NCI-H128 (cell line): ENCODE data around the gene PSMD13.
A peak's percentile ranks its signal among the peaks of the same experiment; 100 is the strongest.
"Not testable (repeated sequence)": the region's sequence is repeated elsewhere in the genome, so short reads cannot be mapped to it uniquely, and the experiment has no call there.

ENCODE experiments used
- DNase-seq: peaks from one replicate; lab custom pipeline; 2025; ENCODE audit not compliant: unreplicated experiment; lab: John Stamatoyannopoulos, UW

PSMD13 gene

DNA sequence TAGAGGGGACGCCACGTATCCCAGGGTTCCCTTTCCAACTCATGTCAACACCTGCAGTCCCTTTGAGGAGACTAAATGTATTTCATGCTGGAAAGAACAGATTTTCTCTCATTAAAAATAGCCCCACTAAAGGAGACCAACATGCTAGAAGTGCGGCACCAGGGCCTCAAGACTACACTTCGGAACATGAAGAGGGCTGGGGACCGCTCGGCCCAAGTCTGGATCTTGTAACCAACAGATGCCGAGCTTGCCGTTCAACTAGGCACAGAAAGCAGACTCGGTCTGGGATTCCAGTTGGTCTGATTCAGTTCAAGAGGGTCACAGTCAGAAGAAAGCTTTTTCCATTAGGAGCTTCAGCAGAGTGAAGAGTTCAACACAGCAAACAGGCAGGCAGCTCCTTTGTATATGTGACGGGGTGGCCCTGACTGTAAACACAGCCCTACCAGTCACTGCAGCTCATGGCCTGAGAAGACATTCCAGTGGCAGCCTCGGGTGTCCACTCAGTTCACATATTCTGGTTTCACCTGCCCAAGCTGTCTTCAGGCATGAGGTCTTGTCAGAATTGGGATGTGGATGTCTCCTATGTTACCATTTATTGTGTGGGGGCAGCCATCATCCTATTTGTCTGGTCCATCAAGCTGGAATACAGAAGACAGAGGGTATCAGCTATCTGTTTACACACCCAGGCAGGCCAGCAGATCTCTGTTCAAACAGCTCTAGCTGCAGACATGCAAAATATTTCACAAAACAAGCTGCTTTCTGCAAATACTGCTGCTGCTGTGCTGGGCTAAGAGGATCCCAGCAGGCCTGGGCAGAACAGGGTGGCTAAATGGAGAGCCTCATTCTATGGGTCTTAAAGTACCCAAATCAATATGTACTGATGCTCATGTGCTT is 20.4 kb upstream of the PSMD13 start:
- DNase-seq = no peak

DNA sequence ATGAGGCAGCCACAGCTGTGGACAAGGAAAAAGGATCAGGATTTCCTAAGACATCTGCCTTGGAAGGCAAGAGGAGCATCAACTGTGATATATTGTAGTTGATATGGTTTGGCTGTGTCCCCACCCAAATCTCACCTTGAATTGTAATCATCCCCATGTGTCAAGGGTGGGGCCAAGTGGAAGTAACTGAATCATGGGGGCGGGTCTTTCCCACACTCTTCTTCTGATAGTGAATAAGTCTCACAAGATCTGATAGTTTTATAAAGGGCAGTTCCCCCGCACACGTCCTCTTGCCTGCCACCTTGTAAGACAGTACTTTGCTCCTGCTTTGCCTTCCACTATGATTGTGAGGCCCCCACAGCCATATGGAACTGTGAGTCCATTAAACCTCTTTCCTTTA is 19.1 kb upstream of the PSMD13 start:
- DNase-seq = no peak

DNA sequence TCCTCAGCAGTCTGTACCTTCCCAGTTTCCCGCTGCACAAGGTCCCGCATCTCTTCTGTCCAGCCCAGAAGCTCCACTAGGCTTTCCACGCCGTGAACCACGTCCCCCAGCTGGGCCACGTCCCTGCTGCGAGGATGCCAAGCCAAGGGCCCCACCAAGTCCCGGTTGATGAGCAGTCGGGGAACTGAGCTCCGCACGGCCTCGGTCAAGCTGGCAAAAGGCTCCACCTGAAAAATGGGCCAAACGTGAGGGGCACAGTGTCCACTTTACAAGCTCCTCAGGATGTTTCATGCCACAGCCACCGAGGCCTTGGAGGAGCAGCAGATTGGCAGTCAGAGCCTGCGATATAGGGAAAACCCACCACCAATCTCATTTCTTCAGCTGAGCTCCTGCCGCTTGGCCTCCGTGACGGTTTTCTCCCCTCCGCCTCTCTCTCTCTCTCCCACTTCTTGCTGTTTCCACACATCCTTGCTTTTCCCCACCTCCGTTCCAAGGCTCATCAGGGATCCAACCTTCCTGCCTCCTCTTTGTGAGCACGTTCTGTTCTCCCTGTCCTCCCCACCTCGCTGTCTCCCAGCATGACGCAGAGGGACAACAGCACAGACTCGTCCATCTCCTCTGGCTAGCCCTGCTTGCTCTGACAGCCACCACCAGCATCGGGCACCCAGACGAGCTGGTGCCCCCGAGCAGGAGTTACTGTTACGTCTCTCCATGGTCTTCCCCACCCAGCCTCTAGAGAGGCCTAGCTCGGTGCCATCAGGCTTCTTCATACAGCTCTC is 17.8 kb upstream of the PSMD13 start:
- no peak for DNase-seq

- not testable (repeated sequence) for DNase-seq
Observed at GRCh38 chr11:220641-221215, 16.0 kb upstream of the PSMD13 start.

- DNase-seq = no peak
Observed at GRCh38 chr11:221539-221938, 15.2 kb upstream of the PSMD13 start.

DNA sequence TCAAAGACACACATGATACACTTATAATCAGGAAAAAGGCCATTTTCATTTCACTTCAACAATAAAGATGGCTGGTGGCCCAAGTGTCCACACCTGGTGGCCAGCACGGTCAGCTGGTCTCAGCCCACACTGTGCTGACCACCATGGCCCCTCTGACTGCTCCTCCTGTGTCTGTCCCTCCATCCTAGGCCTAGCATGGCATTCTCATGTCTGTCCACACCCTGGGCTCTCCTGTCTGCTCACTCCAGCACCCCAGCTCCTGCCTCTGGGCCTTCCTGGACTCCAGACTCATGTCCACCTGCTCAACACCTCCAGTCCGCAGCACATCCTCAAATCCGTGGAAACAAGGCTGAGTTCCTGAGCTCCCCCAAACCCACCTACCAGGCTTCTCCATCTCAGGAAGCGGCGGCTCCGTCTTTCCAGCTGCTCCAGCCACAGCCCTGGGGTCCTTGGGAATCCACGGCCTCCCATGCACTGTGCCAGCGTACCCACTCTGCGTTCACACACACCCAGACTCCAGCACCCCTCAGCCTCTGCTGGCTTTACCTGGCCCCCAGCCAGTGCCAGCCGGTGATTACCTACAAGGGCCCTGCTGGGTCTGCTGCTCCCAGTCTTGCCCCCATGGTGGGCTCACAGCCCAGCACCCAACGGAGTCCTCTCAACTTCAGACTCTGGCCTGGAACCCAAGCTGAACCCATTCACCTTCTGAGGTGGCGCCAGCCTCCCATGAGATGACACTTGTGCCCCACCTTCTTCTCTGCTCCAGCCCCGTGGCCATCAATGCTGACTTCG is 14.6 kb upstream of the PSMD13 start:
- no peak for DNase-seq

- DNase-seq = no peak
Observed at GRCh38 chr11:223026-223789, 13.6 kb upstream of the PSMD13 start.

DNA sequence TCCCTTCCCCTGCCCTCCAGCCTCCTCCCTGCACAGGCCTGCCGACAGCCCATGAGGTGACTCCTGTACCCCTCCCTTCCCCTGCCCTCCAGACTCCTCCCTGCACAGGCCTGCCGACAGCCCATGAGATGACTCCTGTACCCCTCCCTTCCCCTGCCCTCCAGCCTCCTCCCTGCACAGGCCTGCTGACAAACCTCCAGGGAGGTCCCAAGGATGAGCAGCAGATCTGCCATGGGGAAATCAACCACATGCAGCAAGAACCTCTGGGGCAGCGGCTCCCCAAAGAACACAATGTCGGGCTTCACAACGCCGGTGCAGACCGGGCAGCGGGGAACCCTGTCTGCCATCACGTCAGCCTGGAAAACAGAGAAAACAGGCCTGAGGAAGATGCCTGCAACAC is 12.9 kb upstream of the PSMD13 start:
- DNase-seq = no peak

- no peak for DNase-seq
Observed at GRCh38 chr11:224424-224823, 12.4 kb upstream of the PSMD13 start.

- no peak for DNase-seq
Observed at GRCh38 chr11:225734-226453, 10.9 kb upstream of the PSMD13 start.

- DNase-seq = no peak
Observed at GRCh38 chr11:227824-228379, 8.9 kb upstream of the PSMD13 start.

- no peak for DNase-seq
Observed at GRCh38 chr11:230431-230830, 6.3 kb upstream of the PSMD13 start.

DNA sequence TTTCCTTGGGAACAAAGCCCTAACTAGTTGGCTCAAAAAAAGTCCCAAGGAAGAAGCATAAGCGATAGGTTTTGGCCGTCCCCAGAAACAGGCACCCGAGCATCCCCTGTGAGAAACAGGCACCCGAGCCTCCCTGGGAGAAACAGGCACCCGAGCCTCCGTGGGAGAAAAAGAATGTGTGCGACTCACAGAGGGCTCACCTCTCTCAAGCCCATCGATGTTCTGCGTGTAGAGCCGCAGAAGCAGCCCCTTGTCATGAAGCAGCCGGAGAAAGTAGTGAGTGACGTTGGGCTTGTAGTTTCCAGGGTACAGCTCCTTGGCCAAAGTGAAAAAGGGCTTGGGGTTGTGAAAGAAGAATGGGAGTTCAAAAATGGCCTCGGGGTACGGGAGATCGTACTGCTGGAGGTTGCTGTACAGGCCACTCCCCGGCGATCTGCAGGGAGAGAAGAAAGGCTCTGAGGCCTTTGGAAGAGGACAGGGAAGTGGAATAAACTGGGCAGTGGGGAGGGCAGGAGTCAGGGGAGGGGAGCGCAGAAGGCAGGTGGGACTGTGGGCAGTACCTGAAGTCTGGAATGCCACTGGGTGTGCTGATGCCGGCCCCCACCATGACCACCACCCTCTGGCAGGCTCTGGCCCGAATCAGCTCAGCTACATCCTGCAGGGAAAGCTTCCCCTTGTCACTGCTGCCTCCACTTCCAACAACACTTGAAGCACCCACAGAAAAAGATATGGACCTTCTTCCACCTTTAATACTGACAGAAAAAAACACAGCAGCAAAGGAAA is 3.8 kb upstream of the PSMD13 start:
- no peak for DNase-seq

- no peak for DNase-seq
Observed at GRCh38 chr11:235180-235579, 1.6 kb upstream of the PSMD13 start.

DNA sequence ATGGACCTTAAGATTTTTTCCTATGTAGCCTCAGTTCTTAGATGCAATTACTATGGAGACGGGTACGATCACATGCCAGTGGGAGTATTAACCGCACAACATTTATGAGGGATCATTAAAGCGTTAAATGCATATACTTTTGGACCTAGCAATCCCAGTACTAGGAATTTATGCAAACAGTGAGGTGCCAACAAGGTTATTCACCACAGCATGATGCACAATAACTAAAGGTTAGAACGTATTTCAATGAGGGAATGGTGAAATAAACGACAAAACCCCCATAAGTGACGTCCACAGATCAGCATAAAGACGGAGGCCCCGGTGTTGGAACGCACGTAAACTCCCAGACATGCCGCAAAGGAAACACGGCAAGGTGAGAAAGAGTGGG is 1.2 kb upstream of the PSMD13 start:
- DNase-seq = no peak

- DNase-seq = peak; percentile 36
Observed at GRCh38 chr11:235997-236773, 591 bp upstream of the PSMD13 start, which contains the start of gene SIRT3. Gene SIRT3 (minus strand): TSS chr11:236342. CDS start chr11:236328, 14 bp downstream.

DNA sequence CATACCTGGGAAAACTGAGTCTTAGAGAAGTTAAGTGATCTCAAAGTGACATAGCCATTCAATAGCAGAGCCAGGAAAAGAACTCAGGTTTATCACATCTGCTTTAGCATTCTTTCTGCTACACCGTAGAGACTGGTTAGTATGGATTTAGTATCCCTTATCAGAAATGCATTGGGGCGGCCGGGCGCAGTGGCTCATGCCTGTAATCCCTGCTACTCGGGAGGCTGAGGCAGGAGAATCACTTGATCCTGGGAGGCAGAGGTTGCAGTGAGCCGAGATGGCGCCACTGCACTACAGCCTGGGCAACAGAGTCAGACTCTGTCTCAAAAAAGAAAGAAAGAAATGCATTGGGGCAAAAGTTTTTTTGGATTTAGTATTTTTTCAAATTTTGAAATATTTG is 1.6 kb downstream of the PSMD13 start:
- not testable (repeated sequence) for DNase-seq

DNA sequence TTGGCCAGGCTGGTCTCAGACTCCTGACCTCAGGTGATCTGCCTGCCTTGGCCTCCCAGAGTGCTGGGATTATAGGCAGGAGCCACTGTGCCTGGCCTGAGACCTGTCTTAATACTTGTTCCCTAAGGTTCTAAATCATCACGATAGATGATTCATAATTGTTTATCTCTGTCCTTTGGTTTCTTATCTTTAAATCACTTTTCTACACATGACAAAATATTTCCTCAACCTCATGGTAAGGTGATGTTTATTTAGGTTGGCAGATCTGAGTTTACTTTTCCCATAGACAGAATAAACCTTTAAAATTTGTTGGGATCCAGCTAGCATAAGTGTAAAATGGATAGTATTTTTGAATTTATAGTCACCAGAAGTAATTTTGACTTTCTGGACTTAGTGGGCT is 3.5 kb downstream of the PSMD13 start:
- no peak for DNase-seq
